Measurements from ENCODE around the gene SP3. TPM values are rescaled to one million over a fixed set of nuclear protein-coding genes. Genes with fewer than 3 reads are reported as not detected.
A peak's percentile ranks its signal among the peaks of the same experiment; 100 is the strongest.

Gene SP3
- total and polyA plus RNA-seq, 9 of the 15 experiments (the other 6 are each of a cell fraction or from before 2014, with no cell fraction given) = 12.0 to 106 (median 74.9) TPM

DNA sequence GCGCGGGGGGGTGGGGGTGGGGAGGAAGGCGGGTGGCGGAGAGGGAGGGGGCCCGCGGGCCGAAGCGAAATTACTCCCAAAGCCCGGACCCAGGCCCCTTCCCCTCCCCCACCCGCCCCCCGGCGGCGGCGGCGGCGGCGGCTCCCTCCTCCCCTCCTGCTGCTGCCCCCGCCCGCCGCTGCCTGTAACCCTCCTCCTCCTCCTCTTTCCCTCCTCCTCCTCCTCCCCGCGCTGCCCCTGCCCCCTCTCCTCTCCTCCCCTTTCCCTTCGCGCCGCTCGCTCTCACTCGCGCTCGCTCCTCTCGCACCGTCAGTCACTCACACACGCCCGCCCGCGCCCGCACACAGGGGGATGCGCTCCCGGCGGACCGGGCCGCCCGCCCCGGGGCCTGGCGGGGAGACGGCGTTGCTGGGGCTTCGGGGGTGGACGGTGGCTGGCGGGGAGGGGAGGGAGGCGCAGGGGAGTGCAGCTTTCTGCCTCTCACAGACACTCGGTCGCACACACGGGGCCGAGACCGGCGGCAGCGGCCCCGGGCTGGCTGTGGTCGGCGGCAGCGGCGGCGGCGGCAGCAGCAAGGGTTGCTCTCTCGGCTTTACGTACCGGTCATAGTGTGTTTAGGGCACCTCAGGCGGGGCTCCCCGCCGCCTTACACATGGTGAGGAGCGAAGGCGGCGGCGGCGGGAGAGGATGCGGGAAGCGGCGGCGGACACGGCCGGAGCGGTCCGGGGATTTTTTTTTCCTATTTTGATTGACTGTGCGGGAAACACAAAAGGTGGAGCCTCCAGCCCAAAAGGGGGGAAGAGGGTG is 405 bp downstream of the SP3 start (continued):
- TF ChIP-seq CCAR2 (IDR thresholded peaks at IDR 0.05; ENCODE audit: low read depth, low read length) = no peak
- TF ChIP-seq ZNF384 (IDR thresholded peaks at IDR 0.05; ENCODE audit: low read depth, low read length) = peak; percentile 81
- peak; percentile 71; the same call in 1 of the 2 replicates for TF ChIP-seq ZBTB7A (IDR thresholded peaks at IDR 0.05; ENCODE audit: borderline replicate concordance, control insufficient read depth, low read depth, low read length)
- no peak for TF ChIP-seq NFXL1 (CRISPR knock-in tag; IDR thresholded peaks at IDR 0.05)
- 0 out of 2 replicates have a peak, but pooled peaks have one; percentile 53 for TF ChIP-seq LEF1 (IDR thresholded peaks at IDR 0.05)
- TF ChIP-seq, protein P1, sequence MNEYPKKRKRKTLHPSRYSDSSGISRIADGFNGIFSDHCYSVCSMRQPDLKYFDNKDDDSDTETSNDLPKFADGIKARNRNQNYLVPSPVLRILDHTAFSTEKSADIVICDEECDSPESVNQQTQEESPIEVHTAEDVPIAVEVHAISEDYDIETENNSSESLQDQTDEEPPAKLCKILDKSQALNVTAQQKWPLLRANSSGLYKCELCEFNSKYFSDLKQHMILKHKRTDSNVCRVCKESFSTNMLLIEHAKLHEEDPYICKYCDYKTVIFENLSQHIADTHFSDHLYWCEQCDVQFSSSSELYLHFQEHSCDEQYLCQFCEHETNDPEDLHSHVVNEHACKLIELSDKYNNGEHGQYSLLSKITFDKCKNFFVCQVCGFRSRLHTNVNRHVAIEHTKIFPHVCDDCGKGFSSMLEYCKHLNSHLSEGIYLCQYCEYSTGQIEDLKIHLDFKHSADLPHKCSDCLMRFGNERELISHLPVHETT (CRISPR knock-in tag; conservative IDR thresholded peaks at IDR 0.05 in 1 of 2, IDR thresholded peaks at IDR 0.05 in 1 of 2) = peak in 1 of 2 experiments; percentile 64; a peak in 1 of 4 replicates
- TF ChIP-seq CHD1 (IDR thresholded peaks at IDR 0.05; ENCODE audit: low read length) = peak; percentile 49
- no peak for TF ChIP-seq IFI16 (CRISPR knock-in tag; IDR thresholded peaks at IDR 0.05)
- TF ChIP-seq, protein P2, sequence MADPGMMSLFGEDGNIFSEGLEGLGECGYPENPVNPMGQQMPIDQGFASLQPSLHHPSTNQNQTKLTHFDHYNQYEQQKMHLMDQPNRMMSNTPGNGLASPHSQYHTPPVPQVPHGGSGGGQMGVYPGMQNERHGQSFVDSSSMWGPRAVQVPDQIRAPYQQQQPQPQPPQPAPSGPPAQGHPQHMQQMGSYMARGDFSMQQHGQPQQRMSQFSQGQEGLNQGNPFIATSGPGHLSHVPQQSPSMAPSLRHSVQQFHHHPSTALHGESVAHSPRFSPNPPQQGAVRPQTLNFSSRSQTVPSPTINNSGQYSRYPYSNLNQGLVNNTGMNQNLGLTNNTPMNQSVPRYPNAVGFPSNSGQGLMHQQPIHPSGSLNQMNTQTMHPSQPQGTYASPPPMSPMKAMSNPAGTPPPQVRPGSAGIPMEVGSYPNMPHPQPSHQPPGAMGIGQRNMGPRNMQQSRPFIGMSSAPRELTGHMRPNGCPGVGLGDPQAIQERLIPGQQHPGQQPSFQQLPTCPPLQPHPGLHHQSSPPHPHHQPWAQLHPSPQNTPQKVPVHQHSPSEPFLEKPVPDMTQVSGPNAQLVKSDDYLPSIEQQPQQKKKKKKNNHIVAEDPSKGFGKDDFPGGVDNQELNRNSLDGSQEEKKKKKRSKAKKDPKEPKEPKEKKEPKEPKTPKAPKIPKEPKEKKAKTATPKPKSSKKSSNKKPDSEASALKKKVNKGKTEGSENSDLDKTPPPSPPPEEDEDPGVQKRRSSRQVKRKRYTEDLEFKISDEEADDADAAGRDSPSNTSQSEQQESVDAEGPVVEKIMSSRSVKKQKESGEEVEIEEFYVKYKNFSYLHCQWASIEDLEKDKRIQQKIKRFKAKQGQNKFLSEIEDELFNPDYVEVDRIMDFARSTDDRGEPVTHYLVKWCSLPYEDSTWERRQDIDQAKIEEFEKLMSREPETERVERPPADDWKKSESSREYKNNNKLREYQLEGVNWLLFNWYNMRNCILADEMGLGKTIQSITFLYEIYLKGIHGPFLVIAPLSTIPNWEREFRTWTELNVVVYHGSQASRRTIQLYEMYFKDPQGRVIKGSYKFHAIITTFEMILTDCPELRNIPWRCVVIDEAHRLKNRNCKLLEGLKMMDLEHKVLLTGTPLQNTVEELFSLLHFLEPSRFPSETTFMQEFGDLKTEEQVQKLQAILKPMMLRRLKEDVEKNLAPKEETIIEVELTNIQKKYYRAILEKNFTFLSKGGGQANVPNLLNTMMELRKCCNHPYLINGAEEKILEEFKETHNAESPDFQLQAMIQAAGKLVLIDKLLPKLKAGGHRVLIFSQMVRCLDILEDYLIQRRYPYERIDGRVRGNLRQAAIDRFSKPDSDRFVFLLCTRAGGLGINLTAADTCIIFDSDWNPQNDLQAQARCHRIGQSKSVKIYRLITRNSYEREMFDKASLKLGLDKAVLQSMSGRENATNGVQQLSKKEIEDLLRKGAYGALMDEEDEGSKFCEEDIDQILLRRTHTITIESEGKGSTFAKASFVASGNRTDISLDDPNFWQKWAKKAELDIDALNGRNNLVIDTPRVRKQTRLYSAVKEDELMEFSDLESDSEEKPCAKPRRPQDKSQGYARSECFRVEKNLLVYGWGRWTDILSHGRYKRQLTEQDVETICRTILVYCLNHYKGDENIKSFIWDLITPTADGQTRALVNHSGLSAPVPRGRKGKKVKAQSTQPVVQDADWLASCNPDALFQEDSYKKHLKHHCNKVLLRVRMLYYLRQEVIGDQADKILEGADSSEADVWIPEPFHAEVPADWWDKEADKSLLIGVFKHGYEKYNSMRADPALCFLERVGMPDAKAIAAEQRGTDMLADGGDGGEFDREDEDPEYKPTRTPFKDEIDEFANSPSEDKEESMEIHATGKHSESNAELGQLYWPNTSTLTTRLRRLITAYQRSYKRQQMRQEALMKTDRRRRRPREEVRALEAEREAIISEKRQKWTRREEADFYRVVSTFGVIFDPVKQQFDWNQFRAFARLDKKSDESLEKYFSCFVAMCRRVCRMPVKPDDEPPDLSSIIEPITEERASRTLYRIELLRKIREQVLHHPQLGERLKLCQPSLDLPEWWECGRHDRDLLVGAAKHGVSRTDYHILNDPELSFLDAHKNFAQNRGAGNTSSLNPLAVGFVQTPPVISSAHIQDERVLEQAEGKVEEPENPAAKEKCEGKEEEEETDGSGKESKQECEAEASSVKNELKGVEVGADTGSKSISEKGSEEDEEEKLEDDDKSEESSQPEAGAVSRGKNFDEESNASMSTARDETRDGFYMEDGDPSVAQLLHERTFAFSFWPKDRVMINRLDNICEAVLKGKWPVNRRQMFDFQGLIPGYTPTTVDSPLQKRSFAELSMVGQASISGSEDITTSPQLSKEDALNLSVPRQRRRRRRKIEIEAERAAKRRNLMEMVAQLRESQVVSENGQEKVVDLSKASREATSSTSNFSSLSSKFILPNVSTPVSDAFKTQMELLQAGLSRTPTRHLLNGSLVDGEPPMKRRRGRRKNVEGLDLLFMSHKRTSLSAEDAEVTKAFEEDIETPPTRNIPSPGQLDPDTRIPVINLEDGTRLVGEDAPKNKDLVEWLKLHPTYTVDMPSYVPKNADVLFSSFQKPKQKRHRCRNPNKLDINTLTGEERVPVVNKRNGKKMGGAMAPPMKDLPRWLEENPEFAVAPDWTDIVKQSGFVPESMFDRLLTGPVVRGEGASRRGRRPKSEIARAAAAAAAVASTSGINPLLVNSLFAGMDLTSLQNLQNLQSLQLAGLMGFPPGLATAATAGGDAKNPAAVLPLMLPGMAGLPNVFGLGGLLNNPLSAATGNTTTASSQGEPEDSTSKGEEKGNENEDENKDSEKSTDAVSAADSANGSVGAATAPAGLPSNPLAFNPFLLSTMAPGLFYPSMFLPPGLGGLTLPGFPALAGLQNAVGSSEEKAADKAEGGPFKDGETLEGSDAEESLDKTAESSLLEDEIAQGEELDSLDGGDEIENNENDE (IDR thresholded peaks at IDR 0.05; ENCODE audit: low read depth, low read length) = no peak
- no peak for TF ChIP-seq ZNF133 (CRISPR knock-in tag; IDR thresholded peaks at IDR 0.05)
- TF ChIP-seq KDM5B (IDR thresholded peaks at IDR 0.05; ENCODE audit: insufficient replicate concordance, low read depth, low read length) = peak; percentile 68
- no peak for TF ChIP-seq CHCHD3 (CRISPR knock-in tag; IDR thresholded peaks at IDR 0.05)
- TF ChIP-seq CAMTA2 (CRISPR knock-in tag; conservative IDR thresholded peaks at IDR 0.05) = no peak
- TF ChIP-seq SNIP1 (IDR thresholded peaks at IDR 0.05; ENCODE audit: low read depth) = no peak
- TF ChIP-seq MAZ (CRISPR knock-in tag; conservative IDR thresholded peaks at IDR 0.05 in 1 of 2, IDR thresholded peaks at IDR 0.05 in 1 of 2) = peak; percentile 69 to 91

Data from K562 (cell line).